NCI-H345 treated with DMSO at 0.1 percent for 48 hours (cell line): ENCODE data around the gene PPARA.

Source experiments
- DNase-seq: peaks from one replicate; lab custom pipeline; 2025; ENCODE audit not compliant: unreplicated experiment; lab: John Stamatoyannopoulos, UW

Gene PPARA

DNA sequence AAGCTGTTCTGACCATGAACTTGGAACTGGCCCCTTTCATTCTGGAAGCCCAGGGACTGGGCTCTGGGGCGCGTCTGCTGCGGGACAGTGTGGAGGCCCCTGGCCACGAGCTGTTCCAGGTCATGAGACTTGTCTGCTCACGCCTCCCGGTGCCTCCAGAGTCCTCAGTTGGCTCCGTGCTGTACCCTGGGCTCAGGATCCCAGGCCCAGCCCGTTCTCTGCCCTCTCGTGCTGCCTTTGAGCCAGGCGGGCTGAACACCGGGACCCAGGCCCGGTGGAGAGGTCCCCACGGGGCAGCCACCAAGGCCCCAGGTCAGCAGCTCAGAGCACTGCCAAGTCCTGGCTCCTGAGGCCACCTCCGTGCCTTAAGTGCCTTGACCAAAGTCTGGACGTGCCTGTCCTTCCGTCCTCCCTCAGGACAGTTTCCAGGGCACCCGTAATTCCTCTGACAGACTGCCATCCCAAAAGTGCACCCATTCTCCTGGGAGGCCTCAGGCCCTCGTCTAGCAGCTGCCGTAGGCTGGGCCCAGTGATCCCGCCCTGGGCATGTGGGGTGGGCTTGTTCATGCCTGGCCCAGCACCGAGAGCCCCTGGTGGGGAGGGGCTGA, 36.3 kb upstream of the PPARA start:
- DNase-seq, result no peak

- DNase-seq, result no peak
These were observed 35.6 kb upstream of the PPARA start for GRCh38 chr22:46114518-46115387.

DNA sequence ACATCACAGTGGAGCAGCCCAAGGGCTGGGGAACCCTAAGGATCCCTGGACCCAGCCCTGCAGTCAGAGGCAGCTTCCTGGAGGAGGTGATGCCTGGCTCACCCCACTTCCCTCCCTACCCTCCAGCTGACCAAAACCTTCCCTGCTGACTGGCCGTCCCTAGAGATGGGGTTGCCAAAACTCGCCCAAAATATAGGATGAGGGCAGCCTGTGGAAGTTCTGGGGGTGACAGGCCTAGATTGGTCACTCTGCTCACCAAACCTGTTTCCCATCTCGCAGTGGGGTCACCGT, 35.0 kb upstream of the PPARA start:
- DNase-seq, result no peak

DNA sequence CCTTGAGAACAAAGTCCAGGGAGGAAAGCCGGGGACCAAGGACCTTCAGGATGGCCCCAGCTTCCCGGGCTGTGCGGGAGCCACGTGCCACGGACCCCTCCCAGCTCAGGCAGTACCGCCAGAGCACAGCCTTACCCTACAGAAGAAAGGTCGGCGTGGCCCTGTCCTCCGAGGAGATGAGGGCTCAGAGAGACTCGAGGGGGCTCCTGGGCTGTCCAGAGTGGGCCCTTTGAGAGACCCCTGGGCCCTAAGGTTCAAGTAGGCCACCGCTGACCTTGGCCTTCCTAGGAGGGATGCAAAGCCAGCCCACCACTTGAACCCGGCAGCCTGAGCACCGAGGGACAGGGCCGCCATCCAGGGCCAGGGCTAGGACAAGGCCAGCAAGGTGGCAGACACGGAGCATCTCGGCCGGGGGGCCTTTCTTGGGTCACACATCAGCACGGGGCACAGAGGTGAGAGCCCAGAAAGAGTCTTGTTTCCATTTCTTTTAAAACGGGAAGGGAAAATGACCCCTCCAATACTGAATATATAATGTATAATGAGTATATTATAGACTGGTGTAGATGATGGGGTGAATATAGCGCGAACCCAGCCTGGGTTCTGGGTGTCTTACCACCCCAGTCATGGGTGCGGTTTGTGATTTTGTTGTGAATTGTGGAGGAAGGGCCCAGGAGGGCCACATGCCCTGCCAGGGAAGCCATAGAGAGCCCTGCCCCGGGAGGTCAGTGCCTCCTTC, 34.4 kb upstream of the PPARA start:
- no peak for DNase-seq

GRCh38 chr22:46116491-46116958, 33.8 kb upstream of the PPARA start:
- DNase-seq, result peak; percentile 33

- no peak for DNase-seq
These were observed 32.8 kb upstream of the PPARA start for GRCh38 chr22:46117206-46118199.

DNA sequence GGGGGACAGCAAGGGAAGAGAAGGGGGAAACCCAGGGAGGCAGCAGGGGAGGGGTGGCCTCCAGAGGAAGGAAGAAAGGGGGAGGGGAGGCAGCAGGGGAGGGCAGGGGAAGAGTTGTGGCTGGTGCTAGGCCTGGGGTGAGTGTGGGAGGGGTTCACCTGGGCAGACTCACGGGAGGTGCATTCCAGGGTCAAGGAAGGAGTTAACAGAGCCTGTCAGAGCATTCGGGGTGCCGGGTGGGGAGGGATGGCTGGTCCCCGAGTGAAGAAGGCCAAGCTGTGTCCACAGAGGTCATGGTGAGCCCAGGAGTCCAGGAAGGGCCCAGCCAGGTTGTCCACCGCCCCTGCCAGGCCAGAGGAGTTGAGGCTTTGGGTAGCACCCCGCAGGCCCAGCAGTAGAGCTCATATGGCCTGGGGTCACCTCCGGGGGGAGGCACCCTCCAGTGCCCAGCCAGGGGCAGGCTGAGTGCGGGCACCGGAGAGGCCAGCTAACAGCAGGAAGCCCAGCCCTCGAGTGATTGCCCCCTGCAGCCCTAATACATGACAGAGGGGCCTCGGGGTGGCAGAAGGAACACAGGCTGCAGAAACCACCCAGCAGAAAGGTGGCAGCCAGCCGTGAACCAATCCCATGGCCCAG, 31.1 kb upstream of the PPARA start:
- no peak for DNase-seq

DNA sequence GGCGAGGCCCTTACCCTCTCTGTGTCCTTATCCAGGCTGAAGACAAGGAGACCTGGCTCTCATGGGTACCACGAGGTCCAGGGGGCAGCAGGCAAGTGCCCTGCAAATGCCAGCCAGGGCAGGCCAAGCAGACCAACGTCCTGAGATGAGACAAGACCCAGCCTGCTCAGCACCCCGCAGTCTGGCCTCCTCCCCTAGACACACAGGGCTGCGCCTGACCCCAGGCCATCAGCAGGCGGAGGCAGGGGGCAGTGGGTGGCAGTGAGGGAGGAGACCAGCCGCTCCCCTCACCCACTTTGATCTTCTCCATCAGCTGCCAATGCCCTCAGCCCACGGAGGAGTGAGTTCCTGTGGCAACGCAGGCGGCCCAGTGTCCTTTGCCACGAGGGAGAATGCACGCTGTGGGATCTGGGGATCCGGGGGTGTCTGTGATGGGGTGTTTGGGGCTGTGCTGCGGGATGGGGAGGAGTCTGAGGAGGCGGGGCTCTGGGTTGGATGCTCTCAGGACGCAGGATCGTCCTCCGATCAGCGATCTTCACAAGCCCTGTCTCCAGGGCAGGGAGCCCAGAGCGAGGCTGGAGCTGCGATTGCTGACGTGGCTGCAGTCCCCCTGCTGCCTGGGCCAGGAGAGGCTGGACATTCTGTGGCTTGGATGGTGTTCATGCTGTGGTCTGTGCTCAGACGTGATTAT, 30.5 kb upstream of the PPARA start:
- no peak for DNase-seq

DNA sequence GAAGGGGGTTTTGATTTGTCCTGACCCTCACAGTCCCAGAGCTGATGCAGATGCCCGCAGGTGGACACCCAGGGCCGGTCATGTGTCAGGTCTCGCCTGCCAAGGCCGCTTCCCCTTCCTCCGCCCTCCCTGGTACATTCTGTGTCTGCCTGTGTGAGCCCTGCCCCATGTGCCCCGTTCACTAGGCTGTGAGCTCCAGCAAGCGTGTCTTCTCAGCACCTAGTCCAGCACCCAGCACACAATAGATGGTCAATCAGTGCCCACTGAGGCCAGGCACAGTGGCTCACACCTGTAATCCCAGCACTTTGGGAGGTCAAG, 29.9 kb upstream of the PPARA start:
- no peak for DNase-seq

GRCh38 chr22:46121079-46121478, 29.2 kb upstream of the PPARA start:
- DNase-seq, result no peak

DNA sequence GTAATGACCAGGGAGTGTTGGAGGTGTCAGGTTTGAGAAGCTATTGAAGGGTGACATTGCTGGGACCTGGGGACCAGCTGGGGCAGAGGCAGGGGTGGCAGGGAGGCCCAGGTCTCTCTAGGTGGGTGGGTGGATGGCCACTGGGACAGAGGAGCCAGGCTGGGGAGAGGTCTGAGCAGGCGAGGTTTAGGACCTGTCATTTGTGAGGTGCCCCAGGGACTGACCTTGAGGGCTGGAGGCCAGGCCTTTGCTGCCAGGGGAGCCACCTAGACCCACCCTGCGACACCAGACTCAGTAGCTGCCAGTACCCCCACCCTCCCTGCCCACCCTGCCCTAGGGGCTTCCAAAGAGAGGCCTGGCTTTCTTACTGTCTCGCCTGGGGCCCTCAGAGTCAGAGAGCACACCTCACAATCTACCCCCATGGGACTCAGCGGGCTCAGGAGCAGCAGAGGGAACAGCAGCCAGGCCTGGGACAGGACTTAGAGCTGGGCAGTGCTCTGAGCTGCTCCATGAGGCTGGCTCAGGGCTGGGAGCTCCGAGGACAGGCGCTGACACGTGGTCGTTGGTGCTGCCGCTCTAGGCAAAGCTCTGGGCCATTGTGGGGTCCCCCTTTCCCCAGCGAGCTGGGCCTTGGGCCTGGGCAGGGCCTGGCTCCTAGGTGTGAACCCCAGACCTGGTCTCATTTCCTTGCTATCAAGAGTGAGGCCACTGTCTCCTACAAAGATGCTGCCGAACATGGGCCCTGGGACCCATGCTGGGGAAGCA, 28.6 kb upstream of the PPARA start:
- no peak for DNase-seq

DNA sequence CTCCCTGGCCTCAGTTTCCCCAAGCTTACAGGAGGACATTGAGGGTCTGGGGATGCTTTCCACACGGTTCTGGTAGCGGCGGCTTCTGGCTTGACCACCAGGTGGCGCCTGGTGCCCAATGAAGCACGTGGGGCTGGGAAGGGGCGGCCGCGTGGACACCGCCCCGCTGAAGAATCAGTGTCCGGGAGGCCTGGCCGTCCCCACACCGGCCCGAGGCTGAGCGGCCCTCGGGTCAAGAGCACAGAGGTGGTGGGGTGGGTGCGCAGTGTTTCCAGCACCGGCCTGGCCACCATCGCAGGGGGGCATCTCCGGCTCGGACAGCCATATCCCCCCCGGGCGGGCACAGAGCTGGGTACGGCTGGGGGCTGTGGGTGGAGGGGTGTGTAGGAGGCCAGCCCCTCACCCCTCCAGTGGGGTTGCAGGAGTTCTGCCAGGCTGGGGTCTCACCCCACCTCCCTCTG, 27.8 kb upstream of the PPARA start:
- no peak for DNase-seq

DNA sequence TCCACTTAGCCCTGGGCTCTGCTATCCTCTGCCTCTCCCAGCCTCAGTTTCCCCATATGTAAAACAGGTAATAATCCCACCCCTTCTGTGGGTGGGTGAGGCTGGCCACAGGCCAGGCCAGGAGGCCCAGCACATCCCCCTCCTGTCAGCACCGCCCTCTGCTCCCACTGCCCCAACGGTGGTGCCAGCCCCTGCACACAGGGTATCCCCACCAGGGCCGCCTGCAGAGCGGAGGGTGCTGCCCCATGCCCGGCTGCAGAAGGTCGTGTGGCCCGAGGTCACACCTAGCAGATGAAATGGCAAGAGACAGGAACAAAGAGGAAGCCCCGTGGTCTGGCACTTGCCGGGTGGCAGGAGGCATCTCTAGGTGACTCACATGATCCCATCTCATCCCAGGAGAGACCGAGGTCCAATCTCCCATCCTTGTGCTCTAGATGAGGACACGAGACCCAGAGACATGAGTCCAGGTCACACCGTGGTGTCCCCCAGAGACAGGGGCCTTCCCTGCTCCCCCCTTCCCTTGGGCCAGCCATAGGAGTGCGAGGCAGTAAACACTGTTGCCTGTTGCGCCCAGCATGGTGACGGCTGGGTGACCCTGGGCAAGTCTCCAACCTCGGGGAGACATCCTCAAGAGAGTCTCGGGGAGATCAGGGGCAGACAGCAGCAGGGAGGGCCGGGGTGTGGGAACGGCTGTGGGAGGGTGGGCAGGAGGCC, 27.2 kb upstream of the PPARA start:
- no peak for DNase-seq

DNA sequence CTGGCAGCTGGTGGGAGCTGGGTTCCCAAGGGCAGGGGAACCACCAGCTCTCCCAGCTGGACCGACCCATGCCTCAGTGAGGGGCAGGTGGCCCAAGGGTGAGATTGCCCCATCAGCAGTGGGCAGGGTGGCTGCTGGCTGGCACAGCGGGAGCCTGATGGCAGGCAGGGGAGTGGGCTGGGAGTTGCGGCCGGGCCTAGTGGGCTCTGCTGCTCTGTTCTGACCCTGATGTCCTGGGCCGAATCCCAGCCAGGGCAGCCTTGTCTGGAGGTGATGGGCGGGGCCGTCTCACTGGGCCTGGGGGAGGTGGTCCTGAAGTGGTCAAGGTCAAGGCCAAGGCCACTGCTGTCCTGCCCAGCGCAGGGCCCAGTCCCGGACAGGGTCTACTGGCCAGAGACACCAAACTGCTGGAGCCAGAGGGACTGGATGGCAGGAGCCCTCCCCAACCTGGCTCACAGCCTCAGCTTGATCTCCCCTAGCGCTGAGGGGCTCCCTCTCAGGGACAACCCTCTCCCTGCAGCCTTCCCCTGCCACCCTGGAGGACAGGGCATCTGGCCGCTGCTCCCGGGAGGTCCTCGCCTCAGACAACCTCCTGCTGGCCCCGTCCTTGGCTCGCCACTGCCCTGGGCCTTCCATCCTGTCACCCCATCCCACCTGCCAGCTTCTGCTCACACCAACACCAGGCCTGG, 26.5 kb upstream of the PPARA start:
- DNase-seq, result no peak

GRCh38 chr22:46124383-46125144, 25.8 kb upstream of the PPARA start:
- no peak for DNase-seq

DNA sequence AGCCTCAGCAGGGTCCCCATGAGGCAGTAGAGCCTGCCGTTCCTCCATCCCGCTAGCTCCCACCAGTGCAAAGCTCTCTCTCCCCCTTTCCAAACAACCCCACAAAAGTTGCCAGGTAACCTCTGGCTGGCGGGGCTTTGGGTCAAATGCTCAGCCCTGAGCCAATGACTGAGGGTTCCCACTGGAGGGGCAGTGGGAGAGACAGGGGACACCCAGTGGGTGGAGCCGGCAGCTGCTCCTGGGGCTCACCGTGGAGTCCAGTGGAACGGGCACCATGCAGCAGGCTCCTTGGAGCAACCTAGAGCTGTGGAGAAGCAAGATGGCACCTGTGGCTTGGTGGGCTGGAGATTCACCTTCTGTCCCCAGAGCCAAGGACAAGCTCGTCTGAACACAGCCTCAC, 25.0 kb upstream of the PPARA start:
- no peak for DNase-seq
